ENCODE results near the gene ALDH5A1. TPM values are rescaled to one million over a fixed set of nuclear protein-coding genes. Genes with fewer than 3 reads are reported as not detected.

The ALDH5A1 gene
- total RNA-seq, 1 donor from 2014 or later, result 15.9 TPM

DNA sequence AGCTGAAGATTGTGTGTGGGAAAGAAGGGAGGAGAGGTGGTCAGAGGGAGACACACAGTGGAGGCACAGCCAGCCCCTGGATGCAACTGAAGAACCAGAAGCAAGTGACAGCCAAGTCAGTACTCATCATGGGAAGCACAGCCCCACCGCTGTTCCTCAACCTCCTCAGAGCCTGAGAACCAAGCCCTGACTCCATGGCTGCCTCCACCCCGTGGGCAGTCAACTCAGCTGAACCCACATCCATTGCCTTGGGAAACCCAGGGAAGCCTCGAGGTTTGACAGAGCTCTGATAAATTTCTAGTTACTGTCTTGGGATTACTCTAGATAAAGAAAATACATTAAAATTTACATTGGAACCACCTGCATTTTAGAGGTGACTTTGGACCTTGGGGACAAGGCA lies 29.6 kb downstream of the ALDH5A1 start:
- intact Hi-C loops (cut with micrococcal nuclease), result loop anchor here (1.0 to 5.0 kb wide), 3 partner anchors 56 to 171 kb away; partner anchors contain the start of gene KIAA0319
- CTCF ChIA-PET, result interaction anchor here (1.7 to 3.6 kb wide), 3 partner anchors 30 to 92 kb away, joined by 4 to 60 read pairs (median 24); partner anchors contain the start of gene ALDH5A1
- Mint-ChIP-seq H3K27me3 (no peaks in the 10 kb centered on the region), H3K4me1 (peaks cover 46% of the 10 kb centered on the region), H3K36me3 (ENCODE audit: low read depth) (peaks cover 6% of the 10 kb centered on the region), H3K27ac (no peak overlapping the region), H3K9me3 (no peaks in the 10 kb centered on the region), H3K4me3 (no peak overlapping the region)
- no peak for TF ChIP-seq CTCF (IDR thresholded peaks at IDR 0.05)
- DNase-seq, result no peak
- ATAC-seq (ENCODE audit: low read depth), result no peak
- POLR2A ChIA-PET, result no interaction called here

DNA sequence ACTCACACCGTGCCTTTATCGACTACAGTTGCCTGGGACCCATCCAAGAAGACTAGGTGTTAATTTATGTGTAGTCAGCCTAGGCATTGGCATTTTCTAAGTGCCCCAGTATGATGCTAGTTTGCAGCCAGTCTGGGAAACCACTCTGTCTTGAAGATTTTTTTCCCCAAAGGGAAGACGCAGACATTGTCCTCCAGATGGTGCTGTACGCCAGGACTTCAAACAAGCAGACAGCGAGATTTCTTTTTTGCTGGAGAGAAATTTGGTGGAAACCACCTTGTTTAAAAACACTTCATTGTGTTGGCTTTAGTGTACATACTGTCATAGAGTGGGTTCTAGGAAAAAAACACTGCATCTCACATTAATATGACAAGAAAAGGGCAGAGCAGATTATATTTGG lies 30.0 kb downstream of the ALDH5A1 start:
- no peak for ATAC-seq (ENCODE audit: low read depth)
- H3K27me3 Mint-ChIP-seq, result no peaks in the 10 kb centered on the region
- peak overlapping the region; percentile 22 for H3K27ac Mint-ChIP-seq
- ChIA-PET CTCF (interaction anchor here (3.2 kb wide), 1 partner anchor 56 kb away, joined by 24 read pairs; no protein-coding TSS in a partner anchor), POLR2A (no interaction called here)
- no peak for DNase-seq
- H3K36me3 Mint-ChIP-seq (ENCODE audit: low read depth), result peaks cover 6% of the 10 kb centered on the region
- TF ChIP-seq CTCF (IDR thresholded peaks at IDR 0.05), result no peak
- intact Hi-C loops (cut with micrococcal nuclease), result loop anchor here (1.0 to 5.0 kb wide), 4 partner anchors 56 to 241 kb away; partner anchors contain the start of gene KIAA0319
- peaks cover 46% of the 10 kb centered on the region for H3K4me1 Mint-ChIP-seq
- H3K9me3 Mint-ChIP-seq, result no peaks in the 10 kb centered on the region
- no peak overlapping the region for H3K4me3 Mint-ChIP-seq

DNA sequence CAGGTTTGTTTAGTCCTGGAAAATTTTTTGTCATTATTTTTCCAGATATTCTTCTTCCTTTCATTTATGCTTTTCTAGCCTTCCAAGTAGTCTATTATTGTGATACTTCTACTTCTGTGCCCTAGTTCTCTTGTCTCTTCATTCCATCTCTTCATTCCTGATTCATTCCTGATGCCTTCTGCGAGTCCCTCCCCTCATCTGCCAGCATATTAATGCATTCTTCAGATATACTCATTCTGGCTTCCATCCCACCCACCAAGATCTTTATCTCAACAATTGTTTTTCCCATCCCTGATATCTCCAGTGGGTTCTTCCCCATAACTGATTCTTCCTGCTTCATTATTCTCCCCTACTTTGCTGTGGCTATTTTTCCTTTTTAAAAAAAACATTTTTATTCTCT lies 35.2 kb downstream of the ALDH5A1 start:
- ATAC-seq (ENCODE audit: low read depth) (no peak), DNase-seq (no peak)
- no peak for TF ChIP-seq CTCF (IDR thresholded peaks at IDR 0.05)
- H3K27me3 Mint-ChIP-seq, result no peaks in the 10 kb centered on the region
- ChIA-PET CTCF (no interaction called here), POLR2A (interaction anchor here (0.7 kb wide), 1 partner anchor 34 kb away, joined by 9 read pairs; no protein-coding TSS in a partner anchor)
- H3K4me1 Mint-ChIP-seq, result peaks cover 10% of the 10 kb centered on the region
- no peaks in the 10 kb centered on the region for H3K9me3 Mint-ChIP-seq
- H3K4me3 Mint-ChIP-seq, result no peak overlapping the region
- peaks cover 51% of the 10 kb centered on the region for H3K36me3 Mint-ChIP-seq (ENCODE audit: low read depth)
- intact Hi-C loops (cut with micrococcal nuclease), result no loop called here
- H3K27ac Mint-ChIP-seq, result no peak overlapping the region

- no peaks in the 10 kb centered on the region for H3K27me3 Mint-ChIP-seq
- intact Hi-C loops (cut with micrococcal nuclease), result no loop called here
- ATAC-seq (ENCODE audit: low read depth) (no peak), DNase-seq (no peak)
- no peak overlapping the region for H3K4me3 Mint-ChIP-seq
- H3K27ac Mint-ChIP-seq, result no peak overlapping the region
- no peaks in the 10 kb centered on the region for H3K4me1 Mint-ChIP-seq
- ChIA-PET CTCF (no interaction called here), POLR2A (no interaction called here)
- no peak for TF ChIP-seq CTCF (IDR thresholded peaks at IDR 0.05)
- peaks cover 57% of the 10 kb centered on the region for H3K36me3 Mint-ChIP-seq (ENCODE audit: low read depth)
- no peaks in the 10 kb centered on the region for H3K9me3 Mint-ChIP-seq
Measured at GRCh38 chr6:24534329-24534728, 39.6 kb downstream of the ALDH5A1 start.

GRCh38 chr6:24535210-24535609 lies 40.4 kb downstream of the ALDH5A1 start:
- DNase-seq (no peak), ATAC-seq (ENCODE audit: low read depth) (no peak)
- Mint-ChIP-seq H3K27ac (no peak overlapping the region), H3K4me3 (no peak overlapping the region), H3K36me3 (ENCODE audit: low read depth) (peaks cover 54% of the 10 kb centered on the region), H3K9me3 (no peaks in the 10 kb centered on the region), H3K27me3 (no peaks in the 10 kb centered on the region), H3K4me1 (no peaks in the 10 kb centered on the region)
- no peak for TF ChIP-seq CTCF (IDR thresholded peaks at IDR 0.05)
- POLR2A ChIA-PET, result no interaction called here
- intact Hi-C loops (cut with micrococcal nuclease), result no loop called here
- CTCF ChIA-PET, result no interaction called here

Measured in activated B cell treated with CpG ODN at 0.5 μM for 24 hours (primary cell).